BLaER1 (cell line): ENCODE measurements around the gene WDSUB1.

Experiments used
- H3K27ac ChIP-seq: shearing (Covaris generic); formaldehyde crosslinking; 2 replicates; pipeline ENCODE4 v1.8.1; 2022
- H3K27me3 ChIP-seq: shearing (Covaris generic); formaldehyde crosslinking; 2 replicates; pipeline ENCODE4 v1.8.1; 2022
- H3K36me3 ChIP-seq: shearing (Covaris generic); formaldehyde crosslinking; 2 replicates; pipeline ENCODE4 v1.8.1; 2022
- H3K4me1 ChIP-seq: shearing (Covaris generic); formaldehyde crosslinking; 2 replicates; pipeline ENCODE4 v1.8.1; 2022
- H3K4me2 ChIP-seq: shearing (Covaris generic); formaldehyde crosslinking; 2 replicates; pipeline ENCODE4 v1.8.1; 2022
- H3K4me3 ChIP-seq: shearing (Covaris generic); formaldehyde crosslinking; 2 replicates; pipeline ENCODE4 v1.8.1; 2022
- H3K9ac ChIP-seq: shearing (Covaris generic); formaldehyde crosslinking; 2 replicates; pipeline ENCODE4 v1.8.1; 2022
- H3K9me3 ChIP-seq: shearing (Covaris generic); formaldehyde crosslinking; 2 replicates; pipeline ENCODE4 v1.8.1; 2022
- H4K20me1 ChIP-seq: shearing (Covaris generic); formaldehyde crosslinking; 2 replicates; pipeline ENCODE4 v1.8.1; 2022
- Cebpa-rat ChIP-seq: shearing (Covaris generic); IDR thresholded peaks from 2 replicates; pipeline ENCODE4 v1.8.1; 2022

The WDSUB1 gene

DNA sequence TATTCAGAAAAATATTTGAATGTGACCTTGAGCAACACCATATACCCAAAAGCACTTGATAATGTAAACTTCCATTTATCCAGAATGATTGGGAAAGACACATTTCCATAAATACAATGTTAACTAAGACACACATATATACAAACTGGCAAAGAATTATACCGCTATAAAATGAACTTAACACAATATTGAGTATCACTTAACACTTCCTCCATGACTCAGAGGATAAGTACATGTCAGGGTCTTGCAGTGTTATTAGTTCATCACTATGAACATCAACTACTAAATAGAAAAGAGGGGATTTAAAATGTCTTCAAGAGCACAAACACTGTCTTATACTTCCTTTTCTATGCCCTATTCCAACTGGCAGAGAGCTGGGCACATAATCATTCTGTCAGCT lies 18.6 kb downstream of the WDSUB1 start:
- TF ChIP-seq Cebpa-rat: no peak
- Histone ChIP-seq H3K4me2 (no peak overlapping the region), H4K20me1 (no peaks in the 10 kb centered on the region), H3K27ac (no peak overlapping the region), H3K36me3 (peaks cover 77% of the 10 kb centered on the region), H3K4me1 (no peaks in the 10 kb centered on the region), H3K4me3 (no peak overlapping the region), H3K9me3 (peaks cover 19% of the 10 kb centered on the region), H3K9ac (no peak overlapping the region), H3K27me3 (no peaks in the 10 kb centered on the region)

DNA sequence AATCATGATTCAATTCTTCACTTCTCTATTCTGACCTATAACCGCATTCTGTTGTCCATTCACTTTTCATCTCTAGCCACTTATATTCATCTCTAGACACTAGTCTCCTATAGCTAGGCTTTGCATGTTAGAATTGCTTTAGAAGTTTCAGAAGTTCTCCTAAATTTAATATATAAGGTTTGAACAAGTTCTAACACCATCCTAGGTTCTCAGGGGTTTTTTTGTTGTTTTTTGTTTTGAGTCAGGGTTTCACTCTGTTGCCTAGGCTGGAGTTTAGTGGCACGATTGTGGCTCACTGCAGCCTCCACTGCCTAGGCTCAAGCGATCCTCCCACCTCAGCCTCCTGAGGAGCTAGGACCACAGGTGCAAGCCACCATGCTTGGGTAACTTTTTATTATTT lies 19.9 kb downstream of the WDSUB1 start:
- H3K4me2 ChIP-seq: no peak overlapping the region
- H3K9ac ChIP-seq: no peak overlapping the region
- H3K4me3 ChIP-seq: no peak overlapping the region
- peaks cover 78% of the 10 kb centered on the region for H3K36me3 ChIP-seq
- TF ChIP-seq Cebpa-rat: no peak
- no peak overlapping the region for H3K27ac ChIP-seq
- no peaks in the 10 kb centered on the region for H4K20me1 ChIP-seq
- H3K9me3 ChIP-seq: peaks cover 14% of the 10 kb centered on the region
- no peaks in the 10 kb centered on the region for H3K4me1 ChIP-seq
- no peaks in the 10 kb centered on the region for H3K27me3 ChIP-seq

DNA sequence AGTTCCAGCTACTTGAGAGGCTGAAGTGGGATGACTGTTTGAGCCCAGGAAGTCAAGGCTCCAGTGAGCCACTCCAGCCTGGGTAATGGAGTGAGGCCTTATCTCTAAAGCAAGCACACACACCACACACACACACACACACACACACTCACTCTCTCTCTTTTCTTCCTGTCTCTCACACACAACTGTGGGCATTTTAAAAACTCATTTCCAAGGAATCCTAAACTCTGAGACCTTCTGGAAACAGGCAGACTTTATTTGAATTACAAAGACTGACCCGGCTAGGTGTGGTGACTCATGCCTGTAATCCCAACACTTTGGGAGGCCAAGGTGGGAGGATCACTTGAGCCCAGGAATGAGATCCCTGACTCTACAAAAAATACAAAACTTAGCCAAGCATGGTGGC lies 21.3 kb downstream of the WDSUB1 start:
- Histone ChIP-seq H3K27me3 (no peaks in the 10 kb centered on the region), H3K4me1 (no peaks in the 10 kb centered on the region), H3K9ac (no peak overlapping the region), H3K27ac (no peak overlapping the region), H3K9me3 (peaks cover 10% of the 10 kb centered on the region), H3K4me3 (no peak overlapping the region), H3K4me2 (no peak overlapping the region), H4K20me1 (no peaks in the 10 kb centered on the region), H3K36me3 (peaks cover 74% of the 10 kb centered on the region)
- TF ChIP-seq Cebpa-rat: no peak

DNA sequence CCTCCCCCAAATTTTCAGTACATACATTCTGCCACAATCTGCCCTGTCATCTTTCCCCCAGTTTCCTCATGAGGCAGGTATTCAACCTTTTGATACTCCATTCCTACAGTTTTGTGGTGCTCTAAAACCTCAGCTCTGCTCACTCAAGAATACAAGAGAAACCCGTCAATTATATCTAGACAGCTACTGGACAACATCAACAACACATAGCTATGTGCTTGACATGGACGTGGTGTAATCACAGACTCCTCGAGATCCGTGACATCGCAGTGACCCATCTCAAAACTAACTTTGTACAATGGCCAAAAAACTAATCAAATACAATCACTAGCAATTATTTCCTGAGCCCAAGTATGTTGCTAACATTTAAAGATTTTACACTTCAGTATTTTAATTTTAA lies 23.6 kb downstream of the WDSUB1 start:
- no peak for TF ChIP-seq Cebpa-rat
- Histone ChIP-seq H3K4me2 (no peak overlapping the region), H3K27ac (no peak overlapping the region), H3K27me3 (no peaks in the 10 kb centered on the region), H4K20me1 (no peaks in the 10 kb centered on the region), H3K36me3 (peaks cover 83% of the 10 kb centered on the region), H3K9ac (no peak overlapping the region), H3K4me3 (no peak overlapping the region), H3K4me1 (no peaks in the 10 kb centered on the region), H3K9me3 (peaks cover 10% of the 10 kb centered on the region)

DNA sequence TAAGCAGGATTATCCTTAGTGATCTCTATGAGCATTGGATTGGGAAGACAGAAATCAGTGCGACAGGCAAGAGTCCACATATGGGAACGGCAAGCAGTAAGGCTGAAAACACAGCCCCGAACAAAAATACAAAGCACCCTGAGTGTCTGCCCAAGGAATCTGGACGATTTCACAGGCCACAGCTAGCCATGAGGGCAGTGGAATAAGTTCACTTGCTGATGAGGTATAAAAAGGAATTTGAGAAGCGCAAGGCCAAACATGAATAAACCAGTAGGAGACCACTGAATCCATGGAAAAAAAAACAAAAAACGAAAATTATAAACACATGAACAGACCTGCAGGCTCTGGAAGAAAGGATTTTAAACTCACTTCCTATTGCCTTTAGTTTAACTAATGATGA lies 24.3 kb downstream of the WDSUB1 start:
- TF ChIP-seq Cebpa-rat: no peak
- Histone ChIP-seq H3K27me3 (no peaks in the 10 kb centered on the region), H3K4me3 (no peak overlapping the region), H3K27ac (no peak overlapping the region), H3K9me3 (peaks cover 8% of the 10 kb centered on the region), H3K36me3 (peaks cover 86% of the 10 kb centered on the region), H3K9ac (no peak overlapping the region), H4K20me1 (no peaks in the 10 kb centered on the region), H3K4me1 (no peaks in the 10 kb centered on the region), H3K4me2 (no peak overlapping the region)

DNA sequence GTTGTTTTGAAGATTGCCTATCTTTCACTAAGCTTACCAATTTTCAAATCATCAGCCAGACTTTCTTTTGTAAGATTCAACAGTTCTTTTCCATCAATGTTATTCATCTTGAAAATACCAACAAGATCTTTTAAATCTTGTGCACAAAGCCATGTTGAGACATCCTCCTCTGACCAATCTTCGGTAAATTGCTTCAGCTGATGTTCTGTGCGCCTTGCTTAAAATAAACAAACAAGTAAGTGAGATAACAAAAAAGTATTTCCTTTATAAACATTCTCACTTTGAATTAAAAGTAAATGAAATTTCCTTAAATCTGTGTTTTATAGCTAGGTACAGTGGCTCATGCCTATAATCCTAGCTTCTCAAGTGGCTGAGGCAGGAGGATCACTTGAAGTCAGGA lies 30.3 kb downstream of the WDSUB1 start:
- peaks cover 61% of the 10 kb centered on the region for H3K36me3 ChIP-seq
- no peaks in the 10 kb centered on the region for H3K27me3 ChIP-seq
- H3K4me3 ChIP-seq: no peak overlapping the region
- TF ChIP-seq Cebpa-rat: no peak
- peak overlapping the region; percentile 0; the same call in 1 of the 2 replicates for H3K27ac ChIP-seq
- peaks cover 6% of the 10 kb centered on the region; the same call in 1 of the 2 replicates for H3K9me3 ChIP-seq
- no peaks in the 10 kb centered on the region for H4K20me1 ChIP-seq
- no peak overlapping the region for H3K9ac ChIP-seq
- H3K4me2 ChIP-seq: no peak overlapping the region
- H3K4me1 ChIP-seq: peaks cover 39% of the 10 kb centered on the region

DNA sequence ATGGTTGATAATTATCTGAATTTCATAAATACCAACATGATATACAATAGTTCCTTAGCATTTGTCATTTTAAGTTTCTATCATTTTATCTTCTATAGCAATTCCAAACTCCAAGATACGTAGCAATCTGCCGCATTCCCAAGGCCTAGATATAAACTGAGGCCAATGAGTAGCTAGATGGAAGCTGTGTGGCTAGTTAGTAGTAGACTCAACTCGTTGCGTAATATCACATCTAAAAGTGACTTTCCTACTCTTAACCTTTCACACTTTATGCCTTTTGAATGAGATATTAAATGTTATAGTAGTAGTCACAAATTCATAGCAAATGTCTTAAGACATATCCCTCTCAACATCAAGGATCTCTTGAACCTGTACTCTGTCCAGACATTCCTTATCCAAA lies 33.6 kb downstream of the WDSUB1 start:
- peak overlapping the region; percentile 88; the same call in 1 of the 2 replicates for H3K4me2 ChIP-seq
- peaks cover 71% of the 10 kb centered on the region for H3K4me1 ChIP-seq
- TF ChIP-seq Cebpa-rat: peak; percentile 46; the same call in 1 of the 2 replicates
- H3K27ac ChIP-seq: peak overlapping the region; percentile 96
- peaks cover 6% of the 10 kb centered on the region; the same call in 1 of the 2 replicates for H3K9me3 ChIP-seq
- no peaks in the 10 kb centered on the region for H3K27me3 ChIP-seq
- no peak overlapping the region for H3K9ac ChIP-seq
- peaks cover 36% of the 10 kb centered on the region for H3K36me3 ChIP-seq
- H4K20me1 ChIP-seq: no peaks in the 10 kb centered on the region
- no peak overlapping the region for H3K4me3 ChIP-seq

DNA sequence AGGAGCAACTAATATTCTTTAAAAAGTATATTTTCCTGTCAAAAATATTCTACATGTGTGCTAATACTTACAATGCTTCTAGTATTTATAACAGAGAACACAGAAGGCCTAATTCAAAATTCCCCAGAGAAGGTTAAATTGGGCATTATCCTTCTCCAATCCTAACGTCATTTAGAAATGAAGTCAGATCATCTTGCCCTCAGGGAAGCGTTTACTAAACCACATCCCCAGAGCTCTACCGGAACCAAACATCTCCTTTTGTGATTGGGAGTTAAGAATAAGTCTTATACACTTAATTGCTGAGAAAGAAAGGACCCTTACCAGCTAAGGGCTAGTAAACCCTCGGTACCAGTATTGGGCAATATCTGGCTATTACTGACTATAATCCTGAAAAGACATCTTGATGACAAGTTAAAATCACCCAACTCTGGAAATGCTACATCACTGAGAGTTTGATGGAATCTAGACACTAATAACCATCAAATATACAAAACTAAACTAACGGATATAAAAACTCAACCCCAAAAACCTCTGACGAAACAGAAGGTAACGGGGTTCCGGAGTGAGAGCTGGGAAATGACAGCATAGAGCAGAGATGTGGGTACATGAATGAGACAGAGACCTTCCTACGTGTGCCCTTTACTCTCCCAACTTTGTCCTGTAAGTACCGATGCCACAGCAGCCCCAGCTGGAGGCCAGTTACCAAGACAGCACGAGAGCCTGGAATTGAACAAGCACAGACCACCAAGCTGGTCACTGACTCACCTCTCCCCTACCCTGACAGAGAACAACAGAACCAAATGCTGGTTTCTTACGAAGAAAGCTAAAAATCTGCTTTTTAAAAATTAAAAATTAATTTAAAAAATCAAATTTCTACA lies 35.0 kb downstream of the WDSUB1 start:
- Histone ChIP-seq H3K4me3 (peak overlapping the region; percentile 54), H3K36me3 (peaks cover 33% of the 10 kb centered on the region), H3K4me1 (peaks cover 77% of the 10 kb centered on the region), H4K20me1 (no peaks in the 10 kb centered on the region), H3K4me2 (peak overlapping the region; percentile 88), H3K27ac (peak overlapping the region; percentile 96), H3K27me3 (no peaks in the 10 kb centered on the region), H3K9ac (peak overlapping the region; percentile 78), H3K9me3 (peaks cover 16% of the 10 kb centered on the region)
- TF ChIP-seq Cebpa-rat: peak; percentile 80; the same call in 1 of the 2 replicates

DNA sequence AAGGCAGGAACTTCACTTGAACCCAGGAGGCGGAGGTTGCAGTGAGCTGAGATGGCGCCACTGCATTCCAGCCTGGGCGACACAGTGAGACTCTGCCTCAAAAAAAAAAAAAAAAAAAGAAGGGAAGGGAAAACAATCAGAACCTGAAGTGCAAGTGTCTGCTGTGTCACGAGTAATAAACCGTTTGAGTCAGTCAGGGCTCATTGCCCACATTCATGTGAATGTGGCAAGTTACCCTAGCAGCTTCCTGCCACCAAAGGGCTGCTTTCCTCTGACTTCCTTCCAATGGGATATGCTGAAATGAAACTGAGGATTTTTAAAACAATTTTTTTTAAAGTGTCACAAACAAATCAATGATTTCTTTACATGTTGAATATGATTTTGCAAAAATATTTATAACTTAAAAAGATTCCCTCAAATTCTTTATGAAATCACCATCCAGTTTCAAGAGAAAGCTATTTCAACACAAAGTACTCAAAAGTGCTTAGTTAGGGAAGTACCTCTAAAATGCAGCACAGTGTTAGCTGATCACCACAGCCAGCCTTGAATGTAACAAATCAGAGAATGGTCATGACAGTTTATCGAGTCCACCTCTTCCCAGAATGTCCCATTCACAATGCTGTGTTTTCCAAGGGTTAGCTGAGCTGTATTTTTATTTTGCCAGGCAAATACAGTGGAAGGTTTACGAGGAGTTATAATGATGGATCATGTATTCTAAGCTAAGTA lies 36.4 kb downstream of the WDSUB1 start:
- H4K20me1 ChIP-seq: no peaks in the 10 kb centered on the region
- peak overlapping the region; percentile 54 for H3K4me3 ChIP-seq
- H3K27ac ChIP-seq: peak overlapping the region; percentile 96
- peaks cover 29% of the 10 kb centered on the region for H3K9me3 ChIP-seq
- peaks cover 36% of the 10 kb centered on the region for H3K36me3 ChIP-seq
- TF ChIP-seq Cebpa-rat: 0 out of 2 replicates have a peak, but pooled peaks have one; percentile 20
- peak overlapping the region; percentile 88 for H3K4me2 ChIP-seq
- peak overlapping the region; percentile 78 for H3K9ac ChIP-seq
- peaks cover 77% of the 10 kb centered on the region for H3K4me1 ChIP-seq
- no peaks in the 10 kb centered on the region for H3K27me3 ChIP-seq
